ENCODE data around the gene ST7.

Gene ST7

GRCh38 chr7:117006907-117007684 is 53.8 kb downstream of the ST7 start:
- ATAC-seq: no peak
- peak overlapping the region; percentile 11 for H3K27ac Mint-ChIP-seq

GRCh38 chr7:117008118-117008885 is 55.0 kb downstream of the ST7 start:
- Mint-ChIP-seq H3K4me3 (no peak overlapping the region), H3K27ac (no peak overlapping the region), H3K9me3 (no peaks in the 10 kb centered on the region), H3K4me1 (peaks cover 73% of the 10 kb centered on the region), H3K27me3 (peaks cover 2% of the 10 kb centered on the region), H3K36me3 (ENCODE audit: low read depth) (no peaks in the 10 kb centered on the region)
- ATAC-seq: no peak
- no peak for DNase-seq

More at GRCh38 chr7:117006907-117007684, 53.8 kb downstream of the ST7 start:
- Mint-ChIP-seq H3K36me3 (ENCODE audit: low read depth) (no peaks in the 10 kb centered on the region), H3K27me3 (peaks cover 2% of the 10 kb centered on the region), H3K4me1 (peaks cover 67% of the 10 kb centered on the region), H3K4me3 (no peak overlapping the region), H3K9me3 (no peaks in the 10 kb centered on the region)
- no peak for DNase-seq

GRCh38 chr7:117008886-117009531 is 55.7 kb downstream of the ST7 start:
- peak overlapping the region; percentile 84 for H3K27ac Mint-ChIP-seq

GRCh38 chr7:117009705-117010361 is 56.5 kb downstream of the ST7 start:
- ATAC-seq (peak; percentile 6), DNase-seq (no peak)

More at GRCh38 chr7:117008886-117009531, 55.7 kb downstream of the ST7 start:
- Mint-ChIP-seq H3K27me3 (peaks cover 2% of the 10 kb centered on the region), H3K4me3 (peak overlapping the region; percentile 40), H3K36me3 (ENCODE audit: low read depth) (no peaks in the 10 kb centered on the region), H3K9me3 (no peaks in the 10 kb centered on the region), H3K4me1 (peaks cover 75% of the 10 kb centered on the region)
- DNase-seq (no peak), ATAC-seq (peak; percentile 22)

GRCh38 chr7:117010375-117011133 is 57.3 kb downstream of the ST7 start:
- ATAC-seq: peak; percentile 58

More at GRCh38 chr7:117009705-117010361, 56.5 kb downstream of the ST7 start:
- peaks cover 2% of the 10 kb centered on the region for H3K27me3 Mint-ChIP-seq
- peak overlapping the region; percentile 44 for H3K4me3 Mint-ChIP-seq
- H3K9me3 Mint-ChIP-seq: no peaks in the 10 kb centered on the region
- peak overlapping the region; percentile 84 for H3K27ac Mint-ChIP-seq
- peaks cover 83% of the 10 kb centered on the region for H3K4me1 Mint-ChIP-seq
- H3K36me3 Mint-ChIP-seq (ENCODE audit: low read depth): no peaks in the 10 kb centered on the region

GRCh38 chr7:117011419-117012260 is 58.3 kb downstream of the ST7 start:
- Mint-ChIP-seq H3K4me3 (peak overlapping the region; percentile 51), H3K27me3 (peaks cover 2% of the 10 kb centered on the region), H3K9me3 (no peaks in the 10 kb centered on the region), H3K36me3 (ENCODE audit: low read depth) (no peaks in the 10 kb centered on the region), H3K4me1 (peaks cover 88% of the 10 kb centered on the region), H3K27ac (peak overlapping the region; percentile 74)
- DNase-seq (no peak), ATAC-seq (peak; percentile 81)

More at GRCh38 chr7:117010375-117011133, 57.3 kb downstream of the ST7 start:
- Mint-ChIP-seq H3K27ac (peak overlapping the region; percentile 84), H3K36me3 (ENCODE audit: low read depth) (no peaks in the 10 kb centered on the region), H3K4me3 (peak overlapping the region; percentile 44), H3K9me3 (no peaks in the 10 kb centered on the region), H3K27me3 (peaks cover 2% of the 10 kb centered on the region), H3K4me1 (peaks cover 86% of the 10 kb centered on the region)
- DNase-seq: peak; percentile 30

GRCh38 chr7:117012284-117012683 is 59.0 kb downstream of the ST7 start:
- H3K27ac Mint-ChIP-seq: peak overlapping the region; percentile 74
- no peak overlapping the region for H3K4me3 Mint-ChIP-seq
- no peaks in the 10 kb centered on the region for H3K36me3 Mint-ChIP-seq (ENCODE audit: low read depth)
- peaks cover 88% of the 10 kb centered on the region for H3K4me1 Mint-ChIP-seq
- ATAC-seq: no peak
- no peaks in the 10 kb centered on the region for H3K9me3 Mint-ChIP-seq
- peaks cover 2% of the 10 kb centered on the region for H3K27me3 Mint-ChIP-seq
- DNase-seq: no peak

- Mint-ChIP-seq H3K4me1 (peaks cover 87% of the 10 kb centered on the region), H3K4me3 (no peak overlapping the region), H3K27me3 (peaks cover 2% of the 10 kb centered on the region), H3K9me3 (no peaks in the 10 kb centered on the region), H3K27ac (no peak overlapping the region), H3K36me3 (ENCODE audit: low read depth) (no peaks in the 10 kb centered on the region)
- no peak for ATAC-seq
- no peak for DNase-seq
Observed at GRCh38 chr7:117012696-117013095, 59.4 kb downstream of the ST7 start.

- Mint-ChIP-seq H3K36me3 (ENCODE audit: low read depth) (no peaks in the 10 kb centered on the region), H3K27me3 (peaks cover under 1% of the 10 kb centered on the region), H3K4me1 (peaks cover 72% of the 10 kb centered on the region), H3K4me3 (no peak overlapping the region), H3K27ac (peak overlapping the region; percentile 27), H3K9me3 (no peaks in the 10 kb centered on the region)
- DNase-seq: no peak
- ATAC-seq: no peak
Observed at GRCh38 chr7:117014099-117014656, 60.9 kb downstream of the ST7 start.

- Mint-ChIP-seq H3K36me3 (ENCODE audit: low read depth) (no peaks in the 10 kb centered on the region), H3K27ac (no peak overlapping the region), H3K9me3 (no peaks in the 10 kb centered on the region), H3K4me3 (peak overlapping the region; percentile 27), H3K4me1 (peaks cover 67% of the 10 kb centered on the region), H3K27me3 (no peaks in the 10 kb centered on the region)
- DNase-seq (peak; percentile 37), ATAC-seq (no peak)
Observed at GRCh38 chr7:117014673-117015133, 61.4 kb downstream of the ST7 start.

- H3K27me3 Mint-ChIP-seq: no peaks in the 10 kb centered on the region
- H3K36me3 Mint-ChIP-seq (ENCODE audit: low read depth): no peaks in the 10 kb centered on the region
- peak overlapping the region; percentile 42 for H3K4me3 Mint-ChIP-seq
- no peak for DNase-seq
- peaks cover 58% of the 10 kb centered on the region for H3K4me1 Mint-ChIP-seq
- peak overlapping the region; percentile 53 for H3K27ac Mint-ChIP-seq
- no peaks in the 10 kb centered on the region for H3K9me3 Mint-ChIP-seq
- peak; percentile 51 for ATAC-seq
Observed at GRCh38 chr7:117015258-117016184, 62.2 kb downstream of the ST7 start.

GRCh38 chr7:117017017-117017451 is 63.7 kb downstream of the ST7 start:
- H3K36me3 Mint-ChIP-seq (ENCODE audit: low read depth): no peaks in the 10 kb centered on the region
- no peak overlapping the region for H3K27ac Mint-ChIP-seq
- no peaks in the 10 kb centered on the region for H3K27me3 Mint-ChIP-seq
- H3K4me3 Mint-ChIP-seq: no peak overlapping the region
- ATAC-seq (peak; percentile 51), DNase-seq (no peak)
- H3K4me1 Mint-ChIP-seq: peaks cover 44% of the 10 kb centered on the region
- H3K9me3 Mint-ChIP-seq: no peaks in the 10 kb centered on the region
